Esophagus squamous epithelium (tissue), 5 donors: ENCODE results near the gene CNTNAP2. TPM values are rescaled to one million over a fixed set of nuclear protein-coding genes. Genes with fewer than 3 reads are reported as not detected.

Experiments
- DNase-seq: peaks from one replicate; lab custom pipeline; 2025; lab: John Stamatoyannopoulos, UW
- H3K27ac ChIP-seq, 4 donors: fragments of 200-600 bp; sonication (generic); one replicate each; pipeline ENCODE4 v1.5.1; 2016 to 2019; ENCODE audit warnings: mild to moderate bottlenecking in 1 of 4
- H3K27me3 ChIP-seq, 4 donors: fragments of 200-600 bp; sonication (generic); 1 replicate in 3 of 4; 2 replicates in 1 of 4; pipeline versions ENCODE4 v1.5.1 to v1.6.0; 2017 to 2021; ENCODE audit warnings: antibody characterized with exemption in 1 of 4
- H3K36me3 ChIP-seq, 3 donors: fragments of 200-600 bp; sonication (generic); one replicate each; pipeline ENCODE4 v1.5.1; 2016 to 2019
- H3K4me1 ChIP-seq, 3 donors: fragments of 200-600 bp; sonication (generic); one replicate each; pipeline ENCODE4 v1.5.1; 2017 to 2019
- H3K4me3 ChIP-seq, 4 donors: fragments of 200-600 bp; sonication (generic); 1 replicate in 3 of 4; 2 replicates in 1 of 4; pipeline ENCODE4 v1.5.1; 2016 to 2019; ENCODE audit warnings: mild to moderate bottlenecking in 2 of 4, moderate library complexity in 1 of 4
- H3K9me3 ChIP-seq, 3 donors: fragments of 200-600 bp; sonication (generic); one replicate each; pipeline ENCODE4 v1.5.1; 2016 to 2019
- CTCF ChIP-seq, 6 experiments: fragments of 450-650 bp in 4 of 6; fragments of 200-600 bp in 2 of 6; sonication (generic) in 2 of 6; IDR thresholded peaks; one replicate each; pipeline ENCODE4 v1.5.1; 2016 to 2019; ENCODE audit warnings: antibody characterized with exemption in 6 of 6, mild to moderate bottlenecking in 4 of 6, moderate library complexity in 4 of 6
- POLR2A ChIP-seq, 4 donors: fragments of 450-650 bp; IDR thresholded peaks; one replicate each; pipeline ENCODE4 v1.6.1; 2017; ENCODE audit warnings: antibody characterized with exemption in 4 of 4, mild to moderate bottlenecking in 4 of 4, moderate library complexity in 3 of 4
- WGBS, 2 donors: methylation state at CpG; one replicate each; pipeline ENCODE4 v1.1.5; 2018; 5-methylcytosine and 5-hydroxymethylcytosine counted together
- intact Hi-C: fragments of 100-400 bp; cut with DNase I; formaldehyde crosslinking; loops from one replicate; pipeline ENCODE4 v1.15.0; 2022
- total RNA-seq, 4 donors: library from RNA; depleted of rRNA; stranded (reverse); fragments of >200 nt; gene quantifications; one replicate each; pipeline ENCODE4 v1.1.0, GENCODE V29; 2016
- donor health status: DM: yes; HTN: yes; CAD: no.

Gene CNTNAP2
- total RNA-seq, 4 donors from 2014 or later, result 0.95 to 2.3 (median 1.2) TPM

DNA sequence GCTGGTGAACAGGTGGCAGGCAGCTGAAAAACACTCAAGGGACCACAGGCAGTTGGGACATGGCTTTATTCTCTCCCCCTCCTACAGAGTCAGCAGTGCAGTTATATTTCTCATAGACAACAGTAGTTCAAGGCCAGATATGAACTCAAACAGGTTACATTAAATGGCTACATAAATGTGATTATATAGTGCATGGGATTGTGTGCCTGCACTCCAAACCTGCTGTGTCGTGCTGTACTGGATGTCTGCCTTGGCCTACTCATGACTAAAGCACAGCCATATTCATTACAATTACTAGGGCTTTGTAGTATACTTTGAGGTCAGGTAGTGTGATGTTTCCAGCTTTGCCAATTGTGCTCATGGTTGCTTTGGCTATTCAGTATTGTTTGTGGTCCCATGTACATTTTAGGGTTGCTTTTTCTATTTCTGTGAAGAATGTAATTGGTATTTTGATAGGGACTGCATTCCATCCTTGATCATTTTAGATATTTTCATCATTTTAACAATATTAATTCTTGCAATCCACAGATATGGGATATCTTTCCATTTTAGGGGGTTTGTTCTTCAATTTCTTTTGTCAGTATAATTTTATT, 393.6 kb downstream of the CNTNAP2 start:
- no peaks in the 10 kb centered on the region for H3K4me1 ChIP-seq

GRCh38 chr7:146514304-146514703, 397.7 kb downstream of the CNTNAP2 start:
- TF ChIP-seq CTCF (IDR thresholded peaks at IDR 0.05) (no peak), POLR2A (IDR thresholded peaks at IDR 0.05) (no peak)
- H3K36me3 ChIP-seq, result no peaks in the 10 kb centered on the region
- H3K27me3 ChIP-seq, result no peaks in the 10 kb centered on the region
- DNase-seq, result no peak
- 81 to 82% methylated on average over 1 of the region's 1 CpG for WGBS, 2 donors
- H3K27ac ChIP-seq, result no peak overlapping the region
- intact Hi-C loops, result no loop called here
- no peaks in the 10 kb centered on the region for H3K4me1 ChIP-seq
- H3K9me3 ChIP-seq, result peaks cover 0 to 14% (median 0%) of the 10 kb centered on the region in 3 donors
- no peak overlapping the region for H3K4me3 ChIP-seq

More for the DNA sequence above, 393.6 kb downstream of the CNTNAP2 start:
- no peak for DNase-seq
- Histone ChIP-seq H3K9me3 (peaks cover 0 to 37% (median 0%) of the 10 kb centered on the region in 3 donors), H3K27me3 (no peaks in the 10 kb centered on the region), H3K36me3 (no peaks in the 10 kb centered on the region), H3K4me3 (no peak overlapping the region), H3K27ac (no peak overlapping the region)
- intact Hi-C loops, result no loop called here
- TF ChIP-seq CTCF (IDR thresholded peaks at IDR 0.05), result no peak
- TF ChIP-seq POLR2A (IDR thresholded peaks at IDR 0.05), result no peak
- 10 to 60% methylated on average over 1 of the region's 1 CpG for WGBS, 2 donors

DNA sequence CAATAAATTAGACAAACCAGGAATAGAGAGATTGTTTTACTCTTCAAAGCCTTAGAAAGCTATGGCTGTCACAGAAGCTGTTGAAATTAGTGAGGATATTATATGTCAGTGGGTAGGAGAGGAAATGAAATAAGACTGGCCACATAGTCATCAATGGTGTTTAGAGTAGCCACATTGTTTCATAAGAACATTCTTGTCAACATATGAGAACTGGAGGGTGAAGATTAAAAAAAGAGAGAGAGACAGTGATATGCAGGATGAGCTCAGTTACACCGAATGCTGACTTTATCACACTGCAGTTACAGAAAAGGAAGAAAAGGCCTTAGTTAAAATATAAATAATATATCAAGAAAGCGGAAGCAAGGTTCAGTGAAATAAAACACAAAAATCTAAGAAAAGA, 412.0 kb downstream of the CNTNAP2 start:
- no peak for TF ChIP-seq CTCF (IDR thresholded peaks at IDR 0.05)
- Histone ChIP-seq H3K27me3 (no peaks in the 10 kb centered on the region), H3K4me3 (no peak overlapping the region), H3K4me1 (no peaks in the 10 kb centered on the region), H3K27ac (no peak overlapping the region), H3K36me3 (no peaks in the 10 kb centered on the region), H3K9me3 (peaks cover 0 to 9% (median 4%) of the 10 kb centered on the region in 3 donors)
- 52 to 59% methylated on average over 2 of the region's 2 CpGs for WGBS, 2 donors
- intact Hi-C loops, result no loop called here
- DNase-seq, result no peak

GRCh38 chr7:146539836-146540235, 423.2 kb downstream of the CNTNAP2 start:
- 0 to 29% methylated on average over 1 of the region's 1 CpG for WGBS, 2 donors
- TF ChIP-seq POLR2A (IDR thresholded peaks at IDR 0.05) (no peak), CTCF (IDR thresholded peaks at IDR 0.05) (no peak)
- H3K9me3 ChIP-seq, result no peaks in the 10 kb centered on the region
- intact Hi-C loops, result no loop called here
- no peak overlapping the region for H3K27ac ChIP-seq
- H3K4me3 ChIP-seq, result no peak overlapping the region
- no peaks in the 10 kb centered on the region for H3K27me3 ChIP-seq
- no peak for DNase-seq
- no peaks in the 10 kb centered on the region for H3K4me1 ChIP-seq
- H3K36me3 ChIP-seq, result no peaks in the 10 kb centered on the region

- no peaks in the 10 kb centered on the region for H3K36me3 ChIP-seq
- no peak for DNase-seq
- H3K27me3 ChIP-seq, result no peaks in the 10 kb centered on the region
- no peak overlapping the region for H3K4me3 ChIP-seq
- H3K4me1 ChIP-seq, result no peaks in the 10 kb centered on the region
- H3K9me3 ChIP-seq, result no peaks in the 10 kb centered on the region
- H3K27ac ChIP-seq, result no peak overlapping the region
- intact Hi-C loops, result no loop called here
- no peak for TF ChIP-seq POLR2A (IDR thresholded peaks at IDR 0.05)
- no peak for TF ChIP-seq CTCF (IDR thresholded peaks at IDR 0.05)
- WGBS, 2 donors, result 37 to 42% methylated on average over 2 of the region's 2 CpGs
These were observed 425.5 kb downstream of the CNTNAP2 start for GRCh38 chr7:146542101-146542500.
